GM13976 (cell line): ENCODE results near the gene MZF1.

ENCODE experiments used
- DNase-seq: peaks from one replicate; pipeline ENCODE4 v3.0.0; 2012; ENCODE audit warnings: low spot score
- CTCF ChIP-seq: IDR thresholded peaks from 2 replicates; pipeline ENCODE4 v1.5.1; 2012; ENCODE audit warnings: borderline replicate concordance, mild to moderate bottlenecking; ENCODE audit not compliant: insufficient read depth; ENCODE audit errors: extremely low read depth, missing control alignments, control extremely low read depth
- in situ Hi-C: fragments of 300-500 bp; cut with MboI; formaldehyde crosslinking; loops from one replicate; pipeline ENCODE4 v1.12.0; 2022; ENCODE audit warnings: low sequenced_read_pairs, mixed read lengths, inconsistent platforms; ENCODE audit not compliant: unreplicated experiment

The MZF1 gene

GRCh38 chr19:58548859-58549663 is 24.1 kb downstream of the MZF1 start:
- in situ Hi-C loops: no loop called here
- no peak for TF ChIP-seq CTCF
- DNase-seq: no peak

- no peak for DNase-seq
- in situ Hi-C loops: no loop called here
- TF ChIP-seq CTCF: no peak
These were observed 25.5 kb downstream of the MZF1 start for GRCh38 chr19:58547323-58548312.

- no peak for TF ChIP-seq CTCF
- in situ Hi-C loops: no loop called here
- DNase-seq: no peak
These were observed 27.1 kb downstream of the MZF1 start for GRCh38 chr19:58546019-58546530.

GRCh38 chr19:58545286-58546018 is 27.7 kb downstream of the MZF1 start:
- in situ Hi-C loops: no loop called here
- no peak for DNase-seq
- no peak for TF ChIP-seq CTCF

- TF ChIP-seq CTCF: peak; percentile 8
- in situ Hi-C loops: no loop called here
- DNase-seq: peak; percentile 93
These were observed 28.4 kb downstream of the MZF1 start for GRCh38 chr19:58544591-58545285.
